ENCODE data around the gene TREM1.

- TF ChIP-seq SUZ12 (IDR thresholded peaks at IDR 0.05; ENCODE audit: extremely low read depth, insufficient read depth, insufficient read length) (no peak), YY1 (IDR thresholded peaks at IDR 0.05; ENCODE audit: insufficient read depth, insufficient read length) (no peak), ZNF274 (IDR thresholded peaks at IDR 0.05; ENCODE audit: low read depth, low read length) (no peak)
These were observed 49.5 kb upstream of the TREM1 start for GRCh38 chr6:41335943-41336342.
